HG02763 (cell line): ENCODE measurements around the gene AGAP1.

Experiments
- ATAC-seq: cut with Tn5 transposase; IDR thresholded peaks from one replicate; pipeline ENCODE4 v1.9.1; 2021; ENCODE audit warnings: mild to moderate bottlenecking, moderate library complexity; ENCODE audit not compliant: unreplicated experiment

AGAP1 gene

DNA sequence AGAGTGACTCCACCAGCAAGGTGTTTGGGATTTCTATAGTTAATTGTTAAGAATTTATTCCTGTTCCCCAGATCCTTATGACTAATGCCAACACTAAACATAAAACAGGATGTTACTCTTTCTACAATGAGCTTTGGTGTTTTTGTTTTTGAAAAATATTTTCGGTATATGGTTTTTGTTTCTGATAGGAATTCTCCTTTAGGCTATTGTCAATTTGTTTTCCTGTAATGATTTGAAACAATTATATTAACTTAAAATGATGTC, 182.6 kb downstream of the AGAP1 start:
- no peak for ATAC-seq

DNA sequence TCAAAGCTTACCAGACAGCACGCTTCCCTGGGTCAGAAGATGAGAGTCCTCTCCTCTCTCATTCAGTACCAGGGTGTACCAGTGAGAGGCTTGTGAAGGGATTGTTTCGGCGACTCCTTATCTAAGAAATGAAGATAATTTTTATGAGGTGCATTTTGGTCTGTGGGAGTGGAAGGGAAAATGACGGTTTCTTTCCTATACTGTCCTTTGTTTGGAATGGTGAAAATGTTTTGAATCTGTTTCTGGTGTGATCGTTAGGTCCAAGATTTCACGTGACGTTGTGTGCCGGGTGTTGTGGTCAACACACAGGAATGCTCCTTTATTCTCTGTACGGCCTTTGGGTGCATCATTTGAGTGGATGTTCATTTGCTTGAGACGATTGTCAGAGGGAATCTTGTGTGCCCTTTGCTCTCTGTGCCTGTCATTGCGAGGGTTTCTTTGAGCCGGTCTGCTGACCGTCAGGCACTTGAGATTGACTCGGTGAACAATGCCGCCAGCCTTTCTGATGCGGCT, 183.5 kb downstream of the AGAP1 start:
- no peak for ATAC-seq

DNA sequence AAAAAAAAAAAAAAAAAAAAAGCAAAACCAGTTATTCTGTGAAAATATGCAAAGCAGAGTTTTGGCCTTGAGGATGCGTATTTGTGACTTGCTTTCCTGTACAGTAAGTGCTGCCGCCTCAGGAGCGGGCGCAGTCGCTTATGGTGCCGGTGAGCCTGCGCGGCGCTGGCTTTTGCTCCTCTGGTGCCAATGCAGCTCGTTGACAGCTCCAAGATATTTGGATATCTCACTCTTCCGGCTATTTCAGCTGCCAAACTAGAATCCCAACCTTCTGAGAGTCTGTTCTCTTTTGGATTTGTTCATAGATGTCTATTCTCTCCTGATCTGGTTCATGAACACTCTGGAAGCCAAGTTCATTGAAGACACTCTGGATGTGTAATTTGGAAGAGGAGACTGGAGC, 184.1 kb downstream of the AGAP1 start:
- ATAC-seq = no peak

DNA sequence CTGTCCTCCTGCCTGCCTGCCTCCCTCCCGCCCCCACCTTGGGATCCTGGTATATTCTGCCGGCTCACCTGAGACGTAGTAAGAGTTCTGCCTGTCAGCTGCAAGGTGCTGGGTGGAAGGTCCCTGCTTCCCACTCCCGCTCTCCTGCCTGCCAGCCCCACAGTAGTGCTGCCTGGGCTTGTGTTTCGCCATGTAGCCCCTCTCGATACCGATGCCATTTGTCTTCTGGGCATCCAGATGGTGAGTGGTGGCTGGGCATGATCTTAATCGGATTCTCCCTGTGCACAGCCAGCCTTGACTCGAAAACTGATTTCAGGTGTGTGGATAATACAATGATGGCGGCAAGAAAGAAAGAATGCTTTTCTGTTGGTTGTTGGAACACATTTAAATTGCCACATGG, 184.9 kb downstream of the AGAP1 start:
- ATAC-seq = no peak

DNA sequence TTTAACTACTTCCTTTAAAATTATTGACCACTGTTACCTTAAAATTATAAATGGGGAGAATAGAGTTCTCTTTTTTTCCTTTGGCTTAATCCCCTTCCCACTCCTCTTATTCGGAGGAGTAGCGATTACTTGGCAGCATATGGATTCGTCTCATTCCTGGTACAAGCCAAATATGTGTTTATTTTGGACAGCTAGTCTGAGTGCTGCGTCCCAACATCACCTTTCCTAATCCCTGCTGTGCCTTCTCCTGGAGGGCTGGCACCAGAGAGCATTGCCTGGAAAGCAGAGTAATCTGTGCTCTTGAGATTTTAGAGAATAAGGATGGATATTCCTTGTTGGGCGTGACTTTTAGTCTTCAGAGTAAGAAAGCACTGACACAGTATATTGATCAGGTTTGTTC, 185.6 kb downstream of the AGAP1 start:
- ATAC-seq = no peak

DNA sequence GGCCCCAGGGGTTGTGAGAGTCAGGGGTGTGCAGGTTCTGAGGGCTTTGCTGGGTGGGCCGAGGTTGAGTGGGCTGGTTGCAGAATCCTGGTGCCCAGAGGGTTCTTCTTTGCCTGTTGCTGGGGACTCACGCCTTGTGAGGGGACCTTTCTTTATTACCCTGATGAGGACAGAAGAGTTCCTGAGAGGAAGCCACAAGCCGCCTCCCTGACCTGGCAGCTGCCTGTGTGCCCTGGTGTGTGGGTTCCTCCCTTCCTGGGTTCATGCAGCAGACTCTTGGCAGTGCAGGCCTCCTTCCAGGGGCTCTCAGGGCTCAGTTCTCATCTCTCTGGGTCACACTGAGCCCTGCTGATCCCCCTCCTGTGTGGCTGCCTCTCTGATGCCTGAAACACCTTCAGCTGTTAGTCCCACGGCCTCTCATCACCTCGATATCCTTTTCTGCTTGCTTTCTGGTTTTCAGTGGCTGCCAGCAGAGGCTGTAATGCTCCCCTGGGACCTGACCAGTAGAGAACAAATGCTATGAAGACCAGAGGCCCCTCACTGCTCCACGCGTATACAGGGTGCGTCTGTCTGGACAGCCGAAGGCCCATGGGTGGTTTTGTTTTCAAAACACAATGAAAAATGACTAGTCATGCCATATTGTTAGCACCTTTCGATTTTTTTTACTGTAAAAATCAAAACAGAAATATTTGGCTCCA, 191.3 kb downstream of the AGAP1 start:
- no peak for ATAC-seq

DNA sequence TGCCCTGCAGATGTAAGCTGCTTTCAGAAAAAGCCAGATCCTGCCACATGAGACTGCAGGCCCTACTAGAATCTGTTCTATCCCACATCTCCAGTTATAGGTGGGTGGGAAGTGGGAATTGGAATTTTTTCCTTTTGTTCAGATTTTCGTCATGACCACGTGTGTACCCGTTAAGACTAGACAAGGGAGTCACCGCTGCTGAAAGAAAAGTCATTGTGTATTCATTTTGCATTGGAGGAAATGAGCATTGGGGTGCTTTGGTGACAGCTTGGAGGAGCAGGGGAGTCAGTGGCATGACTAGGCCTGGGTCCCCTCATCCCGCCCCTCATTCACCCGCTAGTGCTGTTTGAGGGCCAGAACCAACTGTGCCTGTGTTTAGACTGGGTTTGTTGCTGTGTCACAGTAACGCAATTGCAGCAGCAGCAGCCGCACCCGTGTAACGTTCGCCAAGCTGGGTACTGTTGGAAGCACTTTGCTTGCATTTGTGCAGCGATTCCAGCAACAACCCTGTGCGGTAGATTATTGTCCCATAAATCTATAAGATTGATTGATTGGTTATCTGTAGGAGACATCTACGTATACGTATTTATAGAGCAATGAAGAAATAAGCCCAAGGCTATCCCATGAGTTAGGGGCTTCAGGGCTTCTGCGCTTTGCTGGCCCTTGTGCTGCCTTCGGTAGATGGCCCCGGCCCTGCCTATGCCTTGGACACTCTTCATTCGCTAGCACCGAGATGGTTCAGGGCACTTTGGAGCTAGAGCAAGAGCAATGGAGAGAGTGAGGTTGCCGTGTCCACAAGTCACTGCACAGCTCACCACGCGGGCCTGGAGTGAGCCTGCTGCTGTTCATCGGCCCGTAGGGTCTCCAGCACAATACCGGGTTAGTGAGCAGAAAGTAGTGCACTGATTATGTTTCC, 194.9 kb downstream of the AGAP1 start:
- no peak for ATAC-seq

DNA sequence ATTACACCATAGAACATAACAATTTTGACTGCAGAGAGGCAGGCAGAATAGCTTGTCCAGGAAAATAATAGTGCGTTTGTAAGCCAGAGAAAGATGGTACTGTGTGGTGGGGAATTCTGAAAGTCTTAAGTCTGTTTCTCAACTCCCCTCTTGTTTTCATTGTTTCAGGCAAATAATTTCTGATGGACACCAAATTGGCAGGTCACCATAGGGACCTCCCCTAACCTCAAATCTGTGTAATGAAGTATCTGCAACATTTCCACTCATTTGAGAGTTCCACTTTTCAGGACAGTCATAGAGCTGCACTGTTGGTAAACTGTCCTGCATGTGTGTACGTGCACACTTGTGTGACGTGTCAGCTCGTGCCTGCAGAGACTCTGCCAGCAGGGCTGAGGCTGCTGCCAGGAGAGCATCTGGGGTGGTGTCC, 195.6 kb downstream of the AGAP1 start:
- no peak for ATAC-seq

DNA sequence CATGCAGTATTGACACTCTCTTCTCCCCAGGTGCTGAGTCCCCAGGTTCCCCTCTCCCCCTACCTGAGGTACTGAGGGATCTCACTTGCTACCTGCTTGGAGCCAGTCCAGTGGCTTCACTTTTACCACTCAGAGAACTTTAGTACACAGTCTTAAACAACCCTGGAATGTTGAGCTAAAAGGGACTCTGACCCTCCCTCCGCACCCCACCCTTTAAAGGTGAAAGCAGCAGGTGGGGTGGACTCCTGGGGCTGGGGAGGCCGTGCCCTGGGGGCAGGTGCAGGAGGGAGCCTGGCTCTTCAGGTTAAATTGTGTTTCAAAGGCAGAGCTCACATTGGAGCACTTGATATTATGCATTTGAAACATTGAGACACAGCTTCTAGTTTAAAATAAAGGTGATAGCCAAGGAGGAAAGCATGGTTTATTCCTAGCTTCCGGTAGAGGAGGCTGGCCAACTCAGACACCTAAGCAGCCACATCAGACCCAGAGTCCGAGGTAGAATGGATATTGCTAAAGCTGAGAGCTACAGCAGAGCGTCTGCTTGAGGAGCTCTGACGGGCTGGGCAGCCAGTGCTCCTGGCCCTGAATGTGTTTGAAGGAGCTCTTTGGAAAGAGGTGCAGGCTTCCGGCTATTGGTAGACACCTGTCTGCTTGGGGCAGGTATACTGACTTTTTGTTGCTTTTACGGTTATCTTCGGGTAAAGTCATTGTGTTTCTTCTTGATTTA, 196.4 kb downstream of the AGAP1 start:
- no peak for ATAC-seq

DNA sequence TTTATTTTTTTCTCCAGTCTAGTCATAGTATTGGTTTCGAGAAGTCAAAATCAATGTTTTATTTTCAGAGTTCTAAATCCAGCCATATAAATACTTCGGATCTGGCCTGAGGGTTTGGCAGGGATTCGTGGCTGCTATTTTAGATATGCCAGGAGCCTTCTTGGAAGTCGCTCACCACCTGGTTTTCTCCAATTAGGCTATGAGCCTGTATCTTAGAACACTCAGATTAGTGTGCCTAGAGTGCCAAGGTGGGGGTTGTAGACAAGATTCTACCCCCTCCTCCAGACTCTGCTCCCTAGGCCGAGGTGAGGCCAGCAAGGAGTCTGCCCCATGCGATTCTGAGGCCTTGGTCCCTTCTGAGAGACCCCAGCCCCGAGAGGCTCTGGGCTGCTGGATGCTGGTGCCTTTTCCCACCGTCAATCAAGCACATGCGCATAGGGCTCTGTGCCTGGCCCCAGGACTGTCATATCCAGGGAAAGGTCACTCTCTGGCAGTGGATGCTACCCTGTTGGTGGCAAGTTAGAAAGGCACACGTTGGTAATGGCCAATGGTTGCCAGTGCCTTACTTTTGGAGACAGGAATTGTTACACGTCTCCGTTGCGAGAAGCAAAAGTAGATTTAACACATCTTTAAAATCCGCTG, 197.1 kb downstream of the AGAP1 start:
- no peak for ATAC-seq

DNA sequence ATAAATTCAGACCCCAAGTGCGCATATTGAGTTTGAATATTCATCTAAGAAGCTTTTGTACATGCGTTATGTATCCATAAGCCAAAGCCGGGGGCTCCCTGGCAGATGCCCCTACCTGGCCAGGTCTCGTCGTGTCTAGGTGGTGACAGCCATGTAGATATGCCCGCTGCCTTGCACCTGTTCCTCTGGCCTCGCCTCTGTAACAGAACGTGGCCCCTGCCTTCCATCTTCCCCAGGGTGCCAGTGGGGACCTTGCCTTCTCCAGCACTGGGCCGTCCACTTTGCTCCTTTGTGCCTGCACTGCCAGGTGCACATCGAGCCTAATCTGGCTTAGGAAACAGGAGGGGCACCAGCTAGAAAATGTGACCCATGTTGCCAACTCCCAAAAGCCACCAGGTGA, 198.2 kb downstream of the AGAP1 start:
- ATAC-seq = no peak

DNA sequence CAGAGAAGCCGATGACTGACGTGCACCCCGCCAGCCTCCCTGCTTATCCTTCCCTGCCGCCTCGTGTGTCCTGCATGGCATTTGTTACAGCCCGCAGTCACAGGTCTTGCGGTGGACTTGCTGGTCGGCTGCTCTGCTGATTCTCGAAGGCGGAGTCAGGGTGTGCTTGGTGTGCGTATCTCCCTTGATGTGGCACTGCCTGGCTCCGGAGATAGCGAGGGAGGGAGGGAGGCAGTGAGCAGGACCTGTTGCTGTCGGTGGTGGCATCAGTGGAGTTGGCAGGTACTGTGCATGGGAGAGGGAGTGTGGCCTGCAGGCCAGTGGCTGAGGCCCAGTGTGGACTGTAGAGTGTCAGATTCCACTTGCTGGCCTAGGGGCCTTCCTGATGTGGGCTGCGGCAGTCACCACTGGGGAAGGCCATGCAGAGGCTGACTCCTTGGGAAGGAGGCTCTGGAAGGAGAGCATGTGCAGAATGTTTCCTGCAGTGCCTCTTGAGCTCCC, 198.9 kb downstream of the AGAP1 start:
- no peak for ATAC-seq

DNA sequence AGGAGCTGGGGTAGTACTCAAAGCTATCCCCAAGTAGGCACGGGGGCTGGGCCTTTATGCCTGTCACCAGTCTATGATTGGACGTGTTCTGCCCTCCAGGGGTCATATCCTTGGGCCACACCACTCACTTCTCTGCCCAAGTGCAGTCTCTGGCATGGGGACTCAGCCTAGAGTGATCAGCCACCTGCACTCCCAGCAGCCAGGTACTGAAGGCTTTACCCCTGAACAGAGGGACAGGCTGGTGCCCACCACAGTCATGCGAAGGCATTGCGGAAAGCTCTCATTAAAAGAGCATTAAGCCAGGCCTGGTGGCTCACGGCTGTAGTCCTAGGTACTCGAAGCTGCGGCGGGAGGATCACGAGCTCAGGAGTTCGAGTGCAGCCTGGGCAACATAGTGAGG, 199.4 kb downstream of the AGAP1 start:
- ATAC-seq = no peak

DNA sequence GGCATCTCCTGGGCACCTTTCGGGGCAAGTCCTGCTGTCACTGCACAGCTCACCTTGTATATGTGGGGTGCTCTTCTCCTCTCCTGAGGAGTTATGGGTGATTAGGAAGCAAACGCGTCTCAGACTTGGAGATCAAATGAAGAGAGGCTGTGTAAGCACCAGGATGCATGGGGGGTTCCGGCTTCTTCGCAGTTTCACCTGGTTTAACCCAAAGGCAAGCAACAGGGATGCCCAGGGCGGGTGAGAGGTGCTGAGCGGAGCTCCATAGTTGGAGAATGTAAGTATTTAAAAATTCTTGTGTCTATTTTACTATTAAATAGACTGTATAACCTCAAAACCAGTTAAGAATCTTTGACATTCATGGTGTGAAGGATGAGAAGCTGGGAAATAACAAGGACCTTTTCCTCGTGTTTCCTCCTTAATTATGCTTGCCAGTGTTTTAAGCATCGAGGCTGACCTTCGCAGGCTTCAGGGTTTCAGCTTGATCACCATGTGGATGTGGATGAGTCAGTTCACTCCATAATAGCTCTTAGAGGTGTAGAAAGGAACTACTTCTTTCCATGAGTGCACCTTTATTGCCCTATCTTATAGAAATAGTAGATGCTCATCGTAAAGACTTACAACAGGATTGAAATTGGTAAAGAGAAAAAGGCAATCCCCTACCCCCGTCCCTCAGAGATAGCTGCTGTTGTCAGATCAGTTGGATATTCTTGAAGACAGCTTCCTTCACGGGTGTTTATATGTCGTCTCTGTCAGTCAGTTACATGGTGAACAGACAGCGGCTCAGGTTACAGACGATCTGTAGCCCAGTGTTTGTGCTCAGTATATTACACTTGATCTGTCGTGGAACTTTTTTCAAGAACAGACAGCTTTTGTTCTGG, 201.1 kb downstream of the AGAP1 start:
- no peak for ATAC-seq

DNA sequence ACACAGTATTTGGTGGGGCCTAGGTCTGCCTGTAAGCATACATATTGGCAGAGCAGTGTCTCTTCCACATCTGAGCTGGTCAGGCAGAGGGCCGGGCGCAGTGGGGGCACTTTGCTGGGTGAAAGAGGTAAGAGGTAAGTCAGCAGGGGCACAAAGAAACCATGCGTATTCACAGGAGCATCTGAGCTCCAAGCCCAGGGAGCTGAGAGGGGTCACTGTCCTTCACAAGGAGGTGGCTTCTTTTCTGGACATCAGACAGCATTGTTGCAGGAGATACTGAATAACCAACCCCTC, 201.7 kb downstream of the AGAP1 start:
- no peak for ATAC-seq

DNA sequence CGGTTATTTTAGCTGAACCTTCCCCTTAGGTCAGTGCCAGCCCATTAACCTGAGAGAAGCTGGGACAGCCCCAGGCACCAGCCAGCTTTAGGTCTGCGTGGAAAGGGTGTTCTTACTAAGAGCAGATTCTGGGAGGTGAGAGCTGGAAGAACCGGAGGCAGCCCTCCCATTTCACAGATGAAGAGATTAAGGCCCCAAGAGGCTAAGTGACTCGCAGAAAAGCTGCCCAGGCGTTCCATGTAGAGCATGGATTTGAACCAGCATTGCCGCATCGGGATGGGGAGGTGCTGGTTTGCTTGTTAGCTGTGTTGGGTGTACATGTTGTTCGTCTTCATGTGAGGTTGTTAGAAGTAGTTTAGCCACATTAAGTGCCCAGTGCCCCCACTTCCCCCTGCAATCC, 203.2 kb downstream of the AGAP1 start:
- no peak for ATAC-seq

DNA sequence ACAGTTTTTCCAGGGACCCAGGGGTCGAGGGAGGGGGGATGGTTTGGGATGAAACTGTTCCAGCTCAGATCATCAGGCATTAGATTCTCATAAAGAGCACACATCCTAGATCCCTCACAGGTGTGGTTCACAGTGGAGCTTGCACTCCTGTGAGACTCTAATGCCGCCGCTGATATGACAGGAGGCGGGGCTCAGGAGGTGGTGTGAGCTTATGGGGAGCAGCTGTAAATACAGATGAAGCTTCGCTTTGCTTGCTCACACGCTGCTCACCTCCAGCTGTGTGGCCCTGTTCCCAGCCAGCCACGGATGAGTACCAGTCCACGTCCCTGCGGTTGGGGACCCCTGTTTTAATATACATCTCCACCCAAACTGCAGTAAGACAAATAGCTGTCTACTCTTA, 204.2 kb downstream of the AGAP1 start:
- ATAC-seq = no peak

DNA sequence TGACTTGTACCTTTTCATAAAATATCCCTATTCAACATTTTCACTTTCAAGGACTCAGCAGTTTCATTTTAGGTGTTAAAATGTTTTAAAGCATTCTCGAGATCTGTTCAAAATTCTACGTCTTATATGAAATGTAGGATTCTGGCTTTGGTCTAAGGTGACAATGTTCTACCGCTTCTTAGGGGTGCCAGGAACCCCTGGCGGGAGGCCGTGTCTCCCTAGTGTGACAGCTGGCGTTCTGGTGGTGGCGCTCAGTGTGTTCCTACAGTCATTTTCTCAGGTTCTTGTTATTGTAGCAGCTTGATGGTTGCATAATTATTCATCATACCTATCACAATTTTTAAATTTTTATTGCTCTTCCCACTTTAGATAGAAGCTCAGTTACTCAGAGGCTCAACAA, 204.6 kb downstream of the AGAP1 start:
- ATAC-seq = no peak

DNA sequence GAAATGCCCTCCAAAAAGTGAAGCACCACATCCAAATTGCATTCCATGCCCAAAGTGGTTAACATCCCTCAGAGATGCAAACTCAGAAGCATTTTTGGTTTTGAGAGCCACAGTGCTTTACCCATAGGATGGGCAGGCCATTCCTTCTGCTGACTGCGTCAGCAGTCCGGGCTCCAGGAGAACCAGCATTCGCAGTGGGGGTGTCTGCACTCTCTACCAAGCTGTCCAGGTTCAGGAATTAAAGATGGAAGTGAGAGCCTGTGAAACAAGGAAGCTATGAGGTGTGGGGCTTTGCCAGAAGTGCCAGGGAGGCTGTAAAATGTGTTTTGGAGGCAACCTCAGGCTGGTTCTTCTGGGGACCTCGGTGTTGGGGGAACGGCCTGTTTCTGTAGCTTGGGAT, 205.7 kb downstream of the AGAP1 start:
- no peak for ATAC-seq
